ENCODE measurements around the gene FRMPD2.
"Not testable (repeated sequence)": the region's sequence is repeated elsewhere in the genome, so short reads cannot be mapped to it uniquely, and the experiment has no call there.

Gene FRMPD2

DNA sequence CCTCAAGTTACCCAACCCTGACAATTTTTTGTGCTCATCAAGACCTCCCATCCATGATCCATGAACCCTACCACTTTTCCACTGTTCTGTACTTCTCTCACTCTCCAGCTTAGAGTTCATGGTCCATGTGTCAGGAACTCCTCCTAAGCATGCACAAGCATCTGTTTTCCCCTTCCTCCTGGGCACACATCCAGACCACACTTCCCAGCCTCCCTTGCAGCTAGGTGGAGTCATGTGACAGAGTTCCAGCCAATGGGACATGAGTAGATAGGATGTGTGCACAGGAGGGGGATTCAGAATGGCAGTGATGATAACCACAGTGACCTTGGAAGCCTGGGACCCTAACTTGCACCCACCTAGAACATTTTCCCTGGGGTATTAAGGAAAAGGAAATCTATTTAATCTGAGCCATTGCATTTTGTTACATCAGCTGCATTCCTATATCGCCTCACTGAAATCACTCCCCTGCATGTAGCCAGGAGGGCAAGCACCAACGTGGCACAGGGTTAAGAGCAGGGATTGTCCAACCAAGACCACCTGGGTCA, 9.6 kb upstream of the FRMPD2 start:
- TF ChIP-seq, protein P1, sequence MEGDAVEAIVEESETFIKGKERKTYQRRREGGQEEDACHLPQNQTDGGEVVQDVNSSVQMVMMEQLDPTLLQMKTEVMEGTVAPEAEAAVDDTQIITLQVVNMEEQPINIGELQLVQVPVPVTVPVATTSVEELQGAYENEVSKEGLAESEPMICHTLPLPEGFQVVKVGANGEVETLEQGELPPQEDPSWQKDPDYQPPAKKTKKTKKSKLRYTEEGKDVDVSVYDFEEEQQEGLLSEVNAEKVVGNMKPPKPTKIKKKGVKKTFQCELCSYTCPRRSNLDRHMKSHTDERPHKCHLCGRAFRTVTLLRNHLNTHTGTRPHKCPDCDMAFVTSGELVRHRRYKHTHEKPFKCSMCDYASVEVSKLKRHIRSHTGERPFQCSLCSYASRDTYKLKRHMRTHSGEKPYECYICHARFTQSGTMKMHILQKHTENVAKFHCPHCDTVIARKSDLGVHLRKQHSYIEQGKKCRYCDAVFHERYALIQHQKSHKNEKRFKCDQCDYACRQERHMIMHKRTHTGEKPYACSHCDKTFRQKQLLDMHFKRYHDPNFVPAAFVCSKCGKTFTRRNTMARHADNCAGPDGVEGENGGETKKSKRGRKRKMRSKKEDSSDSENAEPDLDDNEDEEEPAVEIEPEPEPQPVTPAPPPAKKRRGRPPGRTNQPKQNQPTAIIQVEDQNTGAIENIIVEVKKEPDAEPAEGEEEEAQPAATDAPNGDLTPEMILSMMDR (IDR thresholded peaks at IDR 0.05; ENCODE audit: extremely low read depth, insufficient read depth, missing control alignments), result no peak
- in situ Hi-C loops (cut with MboI; ENCODE audit: low pct_unique_long_range_greater_than_20kb, low sequenced_read_pairs, unreplicated experiment), result loop anchor here (10.0 kb wide), 1 partner anchor 69 kb away; no protein-coding TSS in a partner anchor
- DNase-seq (ENCODE audit: low spot score), result no peak

DNA sequence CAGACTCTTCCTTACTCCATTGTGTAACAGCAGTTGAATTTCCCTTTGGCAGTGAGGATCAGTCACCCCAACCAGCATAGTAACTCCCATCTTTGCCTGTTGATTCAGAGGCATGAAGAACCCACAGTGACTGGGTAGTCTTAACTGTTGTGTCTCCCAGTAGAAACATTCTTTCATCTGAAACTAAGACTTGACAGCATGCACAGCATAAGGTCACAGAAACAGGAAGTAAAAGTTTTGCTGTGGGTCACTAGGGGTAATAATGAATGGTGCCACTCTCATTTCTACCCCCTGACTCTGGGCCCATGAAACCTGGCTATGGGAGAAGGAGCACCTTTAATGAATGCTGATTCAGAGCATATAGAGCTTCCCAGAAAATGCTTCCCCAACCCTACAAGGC, 8.3 kb upstream of the FRMPD2 start:
- in situ Hi-C loops (cut with MboI; ENCODE audit: low pct_unique_long_range_greater_than_20kb, low sequenced_read_pairs, unreplicated experiment), result loop anchor here (10.0 kb wide), 1 partner anchor 68 kb away; no protein-coding TSS in a partner anchor
- peak; percentile 26 for DNase-seq (ENCODE audit: low spot score)
- TF ChIP-seq, protein P1 (IDR thresholded peaks at IDR 0.05; ENCODE audit: extremely low read depth, insufficient read depth, missing control alignments), result no peak

DNA sequence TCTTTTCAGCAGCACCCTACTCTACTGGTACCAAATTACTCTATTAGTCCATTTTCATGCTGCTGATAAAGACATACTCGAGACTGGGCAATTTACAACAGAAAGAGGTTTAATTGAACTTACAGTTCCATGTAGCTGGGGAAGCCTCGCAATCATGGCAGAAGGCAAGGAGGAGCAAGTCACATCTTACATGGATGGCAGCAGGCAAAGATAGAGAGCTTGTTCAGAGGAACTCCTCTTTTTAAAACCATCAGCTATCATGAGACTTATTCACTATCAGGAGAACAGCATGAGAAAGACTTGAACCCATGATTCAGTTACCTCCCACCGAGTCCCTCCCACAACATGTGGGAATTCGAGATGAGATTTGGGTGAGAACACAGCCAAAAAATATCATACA, 7.2 kb upstream of the FRMPD2 start:
- not testable (repeated sequence) for DNase-seq (ENCODE audit: low spot score)
- in situ Hi-C loops (cut with MboI; ENCODE audit: low pct_unique_long_range_greater_than_20kb, low sequenced_read_pairs, unreplicated experiment), result loop anchor here (10.0 kb wide), 1 partner anchor 67 kb away; no protein-coding TSS in a partner anchor

DNA sequence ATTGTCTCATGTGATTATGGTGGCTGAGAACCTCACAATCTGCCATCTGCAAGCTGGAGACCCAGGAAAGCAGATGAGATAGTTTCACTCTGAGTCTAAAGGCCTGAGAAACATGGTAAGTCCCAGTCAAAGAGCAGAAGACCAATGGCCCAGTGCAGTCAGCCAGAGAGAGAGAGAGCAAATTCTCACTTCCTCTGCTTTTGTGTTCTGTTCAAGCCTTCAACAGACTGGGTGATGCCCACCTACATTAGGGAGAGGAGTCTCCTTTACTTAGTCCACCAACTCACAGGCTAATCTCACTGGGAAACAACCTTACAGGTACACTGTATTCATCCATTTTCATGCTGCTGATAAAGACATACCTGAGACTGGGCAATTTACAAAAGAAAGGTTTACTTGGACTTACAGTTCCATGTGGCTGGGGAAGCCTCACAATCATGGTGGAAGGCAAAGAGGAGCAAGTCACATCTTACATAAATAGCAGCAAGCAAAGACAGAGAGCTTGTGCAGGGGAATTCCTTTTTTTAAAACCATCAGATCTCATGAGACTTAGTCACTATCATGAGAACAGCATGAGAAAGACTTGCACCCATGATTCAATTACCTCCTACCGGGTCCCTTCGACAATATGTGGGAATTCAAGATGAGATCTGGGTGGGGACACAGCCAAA, 4.7 kb upstream of the FRMPD2 start:
- in situ Hi-C loops (cut with MboI; ENCODE audit: low pct_unique_long_range_greater_than_20kb, low sequenced_read_pairs, unreplicated experiment), result no loop called here
- TF ChIP-seq, protein P1 (IDR thresholded peaks at IDR 0.05; ENCODE audit: extremely low read depth, insufficient read depth, missing control alignments), result no peak
- DNase-seq (ENCODE audit: low spot score), result peak; percentile 44

DNA sequence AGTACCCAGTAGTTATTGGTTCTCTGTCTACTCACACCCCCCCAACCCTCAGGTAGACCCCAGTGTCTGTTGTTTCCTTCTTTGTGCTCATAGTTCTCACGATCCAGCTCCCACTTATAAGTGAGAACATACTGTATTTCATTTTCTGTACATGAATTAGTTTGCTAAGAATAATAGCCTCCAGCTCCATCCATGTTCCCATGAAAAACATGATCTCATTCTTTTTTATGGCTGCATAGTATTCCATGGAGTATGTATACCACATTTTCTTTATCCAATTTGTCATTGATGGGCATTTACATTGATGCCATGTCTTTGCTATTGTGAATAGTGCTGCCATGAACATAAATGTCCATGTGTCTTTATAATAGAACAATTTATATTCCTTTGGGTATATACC, 2.6 kb upstream of the FRMPD2 start:
- DNase-seq (ENCODE audit: low spot score), result no peak
- in situ Hi-C loops (cut with MboI; ENCODE audit: low pct_unique_long_range_greater_than_20kb, low sequenced_read_pairs, unreplicated experiment), result no loop called here
- TF ChIP-seq, protein P1 (IDR thresholded peaks at IDR 0.05; ENCODE audit: extremely low read depth, insufficient read depth, missing control alignments), result no peak

DNA sequence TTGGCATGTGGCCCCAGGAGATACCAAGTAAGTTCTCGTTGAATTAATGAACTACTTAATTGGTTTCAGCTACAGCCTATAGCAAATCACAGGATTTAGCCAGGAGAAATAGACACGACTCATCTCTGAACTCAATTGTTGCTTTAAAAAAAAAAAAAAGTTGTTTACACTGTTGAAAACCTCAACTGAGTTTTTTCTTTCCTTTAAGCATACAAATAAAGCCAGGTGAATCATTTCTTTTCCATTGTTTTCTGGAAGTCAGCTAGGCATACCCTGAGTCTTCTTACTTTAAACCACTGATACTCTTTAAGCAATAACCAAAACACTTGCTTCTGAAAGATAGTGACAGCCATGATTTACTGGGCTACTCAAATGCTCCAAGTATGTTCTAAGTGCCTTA, 755 bp downstream of the FRMPD2 start:
- TF ChIP-seq, protein P1 (IDR thresholded peaks at IDR 0.05; ENCODE audit: extremely low read depth, insufficient read depth, missing control alignments), result no peak
- in situ Hi-C loops (cut with MboI; ENCODE audit: low pct_unique_long_range_greater_than_20kb, low sequenced_read_pairs, unreplicated experiment), result no loop called here
- DNase-seq (ENCODE audit: low spot score), result no peak

DNA sequence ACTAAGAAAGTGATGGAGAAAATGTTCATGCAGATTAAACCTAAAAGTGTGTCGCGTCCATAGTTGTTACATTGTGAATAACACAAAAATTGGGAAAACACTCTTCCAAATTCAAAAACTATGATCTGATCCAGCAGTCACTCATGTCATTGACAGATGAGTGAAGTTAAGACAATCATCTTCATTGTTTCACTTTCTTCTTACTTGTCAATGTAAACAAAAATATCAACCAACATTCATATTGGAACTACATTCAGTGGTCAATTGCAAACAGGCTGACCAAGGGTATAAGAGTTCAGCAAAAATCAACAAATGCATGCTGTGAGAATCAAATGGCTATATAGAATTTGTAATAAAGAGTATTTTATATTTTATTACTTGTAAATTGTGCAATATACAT, 1.8 kb downstream of the FRMPD2 start:
- in situ Hi-C loops (cut with MboI; ENCODE audit: low pct_unique_long_range_greater_than_20kb, low sequenced_read_pairs, unreplicated experiment), result no loop called here

More for the DNA sequence above, 1.8 kb downstream of the FRMPD2 start:
- DNase-seq (ENCODE audit: low spot score), result no peak
- TF ChIP-seq, protein P1 (IDR thresholded peaks at IDR 0.05; ENCODE audit: extremely low read depth, insufficient read depth, missing control alignments), result no peak

Data from GM13977 (cell line).